Caco-2 (cell line): ENCODE data around the gene ABHD12. TPM values are rescaled to one million over a fixed set of nuclear protein-coding genes. Genes with fewer than 3 reads are reported as not detected.

ENCODE experiments used
- BruUV-seq: library from RNA; stranded (reverse); fragments of 400-500 nt; replicated peaks from 2 replicates; lab custom pipeline; 2021; lab: Mats Ljungman, UMichigan
- CTCF ChIA-PET: fragments of 300-600 bp; sonication (Branson Sonifier 250); formaldehyde crosslinking; loops from one replicate; lab custom pipeline; 2022; ENCODE audit warnings: antibody characterized with exemption; lab: Charles Lee
- POLR2A ChIA-PET: fragments of 300-600 bp; sonication (Branson Sonifier 250); formaldehyde crosslinking; loops from one replicate; lab custom pipeline; 2022; ENCODE audit warnings: antibody characterized with exemption; lab: Charles Lee
- DNase-seq, 2 experiments: peaks; one replicate each; pipeline versions ENCODE4 v3.0.0 to v3.0.0-alpha.2; 2020 to 2022
- H3K27me3 ChIP-seq: replicated peaks from 2 replicates; pipeline ENCODE4 v1.6.0; 2011; ENCODE audit warnings: low read length; ENCODE audit not compliant: control insufficient read depth, insufficient read depth
- H3K36me3 ChIP-seq: 2 replicates; pipeline ENCODE4 v1.5.1; 2011; ENCODE audit warnings: low read length; ENCODE audit not compliant: control insufficient read depth, insufficient read depth
- H3K4me1 ChIP-seq: fragments of 250-450 bp; sonication (Bioruptor Pico); 2 replicates; pipeline ENCODE4 v1.5.1; 2020; ENCODE audit warnings: mild to moderate bottlenecking
- H3K4me3 ChIP-seq: 2 replicates; pipeline ENCODE4 v1.5.1; 2011; ENCODE audit warnings: low read depth, mild to moderate bottlenecking, control low read depth, low read length
- H3K9me3 ChIP-seq: fragments of 250-450 bp; sonication (Bioruptor Pico); 2 replicates; pipeline ENCODE4 v1.5.1; 2020; ENCODE audit warnings: mild to moderate bottlenecking, moderate library complexity
- H3K27ac Mint-ChIP-seq: one replicate; pipeline ENCODE4 v1.8.0; 2022; ENCODE audit warnings: mixed read lengths; ENCODE audit not compliant: unreplicated experiment
- H3K27me3 Mint-ChIP-seq: one replicate; pipeline ENCODE4 v1.8.0; 2022; ENCODE audit warnings: mixed read lengths; ENCODE audit not compliant: insufficient read depth, unreplicated experiment
- H3K36me3 Mint-ChIP-seq: one replicate; pipeline ENCODE4 v1.8.0; 2022; ENCODE audit warnings: mild to moderate bottlenecking, mixed read lengths; ENCODE audit not compliant: insufficient read depth, unreplicated experiment
- H3K4me1 Mint-ChIP-seq: one replicate; pipeline ENCODE4 v1.8.0; 2022; ENCODE audit warnings: low read depth, mixed read lengths; ENCODE audit not compliant: unreplicated experiment
- H3K4me3 Mint-ChIP-seq: one replicate; pipeline ENCODE4 v1.8.0; 2022; ENCODE audit warnings: mild to moderate bottlenecking, moderate library complexity, mixed read lengths; ENCODE audit not compliant: unreplicated experiment
- H3K9me3 Mint-ChIP-seq: one replicate; pipeline ENCODE4 v1.8.0; 2022; ENCODE audit warnings: mixed read lengths; ENCODE audit not compliant: unreplicated experiment
- intact Hi-C: fragments of 100-400 bp; cut with micrococcal nuclease; formaldehyde crosslinking; loops from one replicate; pipeline ENCODE4 v1.10.0; 2022; ENCODE audit not compliant: unreplicated experiment
- total RNA-seq: library from RNA; stranded (reverse); gene quantifications from 2 replicates; pipeline ENCODE4 v1.2.3, GENCODE V29; 2022
- TF ChIP-seq, protein P1 (sequence below), 2 experiments: fragments of 200-600 bp in 1 of 2; IDR thresholded peaks; 1 replicate in 1 of 2; 2 replicates in 1 of 2; pipeline versions ENCODE4 v1.5.1 to v1.8.0; 2011 to 2022; ENCODE audit warnings: antibody characterized with exemption in 1 of 2, control low read depth in 1 of 2, inconsistent platforms in 1 of 2, low read depth in 1 of 2, low read length in 1 of 2, mild to moderate bottlenecking in 1 of 2, moderate library complexity in 1 of 2; ENCODE audit not compliant: insufficient read depth in 1 of 2, severe bottlenecking in 1 of 2, unreplicated experiment in 1 of 2

Gene ABHD12
- total RNA-seq, 1 experiment from 2014 or later = 104 TPM

DNA sequence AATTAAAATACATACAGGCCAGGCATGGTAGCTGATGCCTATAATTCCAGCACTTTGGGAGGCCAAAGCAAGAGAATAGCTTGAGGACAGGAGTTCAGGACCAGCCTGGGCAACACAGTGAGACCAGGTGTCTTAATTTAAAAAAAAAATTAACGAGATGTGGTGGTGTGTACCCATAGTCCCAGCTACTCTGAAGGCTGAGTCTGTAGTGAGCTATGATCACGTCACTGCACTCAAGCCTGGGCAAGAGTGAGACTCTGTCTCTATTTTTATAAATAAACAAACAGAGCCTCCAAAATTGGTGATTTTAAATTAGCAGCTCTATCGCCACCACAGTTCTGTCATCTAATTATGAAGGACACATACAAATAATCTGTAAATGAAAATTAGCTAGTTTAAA lies 37.9 kb downstream of the ABHD12 start:
- no TSS peak for BruUV-seq
- H3K27ac Mint-ChIP-seq = no peak overlapping the region
- H3K4me1 Mint-ChIP-seq = peaks cover 18% of the 10 kb centered on the region
- DNase-seq = no peak
- peaks cover 27% of the 10 kb centered on the region for H3K4me1 ChIP-seq
- no peak overlapping the region for H3K4me3 Mint-ChIP-seq
- H3K36me3 ChIP-seq = peaks cover 3% of the 10 kb centered on the region; the same call in 1 of the 2 replicates
- ChIA-PET CTCF (interaction anchor here (1.0 kb wide), 1 partner anchor 13 kb away, joined by 3 read pairs; no protein-coding TSS in a partner anchor), POLR2A (no interaction called here)
- H3K36me3 Mint-ChIP-seq = peaks cover 7% of the 10 kb centered on the region
- intact Hi-C loops = no loop called here
- TF ChIP-seq, protein P1, sequence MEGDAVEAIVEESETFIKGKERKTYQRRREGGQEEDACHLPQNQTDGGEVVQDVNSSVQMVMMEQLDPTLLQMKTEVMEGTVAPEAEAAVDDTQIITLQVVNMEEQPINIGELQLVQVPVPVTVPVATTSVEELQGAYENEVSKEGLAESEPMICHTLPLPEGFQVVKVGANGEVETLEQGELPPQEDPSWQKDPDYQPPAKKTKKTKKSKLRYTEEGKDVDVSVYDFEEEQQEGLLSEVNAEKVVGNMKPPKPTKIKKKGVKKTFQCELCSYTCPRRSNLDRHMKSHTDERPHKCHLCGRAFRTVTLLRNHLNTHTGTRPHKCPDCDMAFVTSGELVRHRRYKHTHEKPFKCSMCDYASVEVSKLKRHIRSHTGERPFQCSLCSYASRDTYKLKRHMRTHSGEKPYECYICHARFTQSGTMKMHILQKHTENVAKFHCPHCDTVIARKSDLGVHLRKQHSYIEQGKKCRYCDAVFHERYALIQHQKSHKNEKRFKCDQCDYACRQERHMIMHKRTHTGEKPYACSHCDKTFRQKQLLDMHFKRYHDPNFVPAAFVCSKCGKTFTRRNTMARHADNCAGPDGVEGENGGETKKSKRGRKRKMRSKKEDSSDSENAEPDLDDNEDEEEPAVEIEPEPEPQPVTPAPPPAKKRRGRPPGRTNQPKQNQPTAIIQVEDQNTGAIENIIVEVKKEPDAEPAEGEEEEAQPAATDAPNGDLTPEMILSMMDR (IDR thresholded peaks at IDR 0.05; ENCODE audit: insufficient read depth in 1 of 2, low read depth in 1 of 2, low read length in 1 of 2, severe bottlenecking in 1 of 2, unreplicated experiment in 1 of 2) = no peak
- no peaks in the 10 kb centered on the region for H3K9me3 ChIP-seq
- H3K4me3 ChIP-seq = no peak overlapping the region
- no peaks in the 10 kb centered on the region for H3K27me3 Mint-ChIP-seq
- H3K9me3 Mint-ChIP-seq = no peaks in the 10 kb centered on the region
- H3K27me3 ChIP-seq = no peaks in the 10 kb centered on the region

DNA sequence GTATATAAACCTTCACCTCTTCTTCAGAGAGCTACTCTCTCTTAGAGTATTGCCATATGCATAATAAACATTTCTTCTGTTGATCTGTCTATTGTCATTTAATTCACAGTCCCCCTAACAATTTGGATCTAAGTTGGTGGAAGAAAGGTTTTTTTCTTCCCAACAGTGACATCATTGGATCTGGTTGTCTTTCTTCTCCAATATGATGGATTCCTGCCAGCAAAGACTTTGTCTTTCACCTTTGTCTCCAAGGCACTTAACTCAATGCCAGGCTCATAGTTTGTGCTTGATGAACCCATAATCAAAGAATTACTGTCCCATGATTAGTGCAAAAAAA lies 39.6 kb downstream of the ABHD12 start:
- ChIA-PET POLR2A (no interaction called here), CTCF (no interaction called here)
- Mint-ChIP-seq H3K36me3 (peaks cover 7% of the 10 kb centered on the region), H3K4me1 (peaks cover 18% of the 10 kb centered on the region), H3K27me3 (no peaks in the 10 kb centered on the region), H3K4me3 (no peak overlapping the region), H3K27ac (no peak overlapping the region), H3K9me3 (no peaks in the 10 kb centered on the region)
- Histone ChIP-seq H3K36me3 (no peaks in the 10 kb centered on the region; the same call in 1 of the 2 replicates), H3K9me3 (no peaks in the 10 kb centered on the region), H3K4me1 (peaks cover 29% of the 10 kb centered on the region), H3K4me3 (no peak overlapping the region), H3K27me3 (no peaks in the 10 kb centered on the region)
- no peak for DNase-seq
- TF ChIP-seq, protein P1 (IDR thresholded peaks at IDR 0.05; ENCODE audit: insufficient read depth in 1 of 2, low read depth in 1 of 2, low read length in 1 of 2, severe bottlenecking in 1 of 2, unreplicated experiment in 1 of 2) = no peak
- BruUV-seq = no TSS peak
- intact Hi-C loops = no loop called here

DNA sequence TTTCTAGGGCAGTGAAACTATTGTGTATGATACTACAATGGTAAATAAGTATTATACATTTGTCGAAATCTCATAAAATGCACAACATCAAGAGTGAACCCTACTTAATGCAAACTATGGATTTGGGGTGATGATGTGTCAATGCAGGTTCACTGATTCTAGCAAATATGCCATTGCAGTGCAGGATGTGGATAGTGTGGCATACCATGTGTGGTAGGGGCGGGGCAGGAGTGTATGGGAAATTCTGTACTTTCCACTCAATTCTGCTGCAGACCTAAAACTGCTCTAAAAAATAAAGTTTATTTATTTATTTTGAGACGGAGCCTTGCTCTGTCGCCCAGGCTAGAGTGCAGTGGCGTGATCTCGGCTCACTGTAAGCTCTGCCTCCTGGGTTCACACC lies 44.3 kb downstream of the ABHD12 start:
- POLR2A ChIA-PET = no interaction called here

More for the DNA sequence above, 44.3 kb downstream of the ABHD12 start:
- no peak overlapping the region for H3K4me3 Mint-ChIP-seq
- intact Hi-C loops = no loop called here
- TF ChIP-seq, protein P1 (IDR thresholded peaks at IDR 0.05; ENCODE audit: insufficient read depth in 1 of 2, low read depth in 1 of 2, low read length in 1 of 2, severe bottlenecking in 1 of 2, unreplicated experiment in 1 of 2) = no peak
- no peaks in the 10 kb centered on the region for H3K27me3 Mint-ChIP-seq
- H3K4me1 Mint-ChIP-seq = peaks cover 25% of the 10 kb centered on the region
- Histone ChIP-seq H3K4me1 (peaks cover 30% of the 10 kb centered on the region), H3K36me3 (no peaks in the 10 kb centered on the region), H3K27me3 (no peaks in the 10 kb centered on the region), H3K9me3 (no peaks in the 10 kb centered on the region), H3K4me3 (no peak overlapping the region)
- H3K9me3 Mint-ChIP-seq = peaks cover 13% of the 10 kb centered on the region
- BruUV-seq = no TSS peak
- no peak for DNase-seq
- H3K36me3 Mint-ChIP-seq = peaks cover 7% of the 10 kb centered on the region
- CTCF ChIA-PET = no interaction called here
- H3K27ac Mint-ChIP-seq = no peak overlapping the region
